HG02981 (cell line): ENCODE measurements around the gene MAP3K19.
"Not testable (repeated sequence)": the region's sequence is repeated elsewhere in the genome, so short reads cannot be mapped to it uniquely, and the experiment has no call there.

Experiments used
- ATAC-seq: cut with Tn5 transposase; IDR thresholded peaks from one replicate; pipeline ENCODE4 v1.9.1; 2021; ENCODE audit warnings: mild to moderate bottlenecking, moderate library complexity; ENCODE audit not compliant: unreplicated experiment

The MAP3K19 gene

GRCh38 chr2:135047300-135047699 is at the start of gene MAP3K19:
MAP3K19 (minus strand) TSS chr2:135047447; CDS start chr2:135024647, 22,800 bp downstream.
- ATAC-seq: no peak

GRCh38 chr2:135096665-135097446 is 49.6 kb upstream of the MAP3K19 start:
- ATAC-seq: no peak

GRCh38 chr2:135095591-135095990 is 48.3 kb upstream of the MAP3K19 start:
- no peak for ATAC-seq

GRCh38 chr2:135094508-135094907 is 47.3 kb upstream of the MAP3K19 start:
- ATAC-seq: no peak

- no peak for ATAC-seq
These were observed 46.6 kb upstream of the MAP3K19 start for GRCh38 chr2:135093670-135094330.

- ATAC-seq: no peak
These were observed 45.9 kb upstream of the MAP3K19 start for GRCh38 chr2:135093193-135093592.

GRCh38 chr2:135091681-135092080 is 44.4 kb upstream of the MAP3K19 start:
- ATAC-seq: no peak

- ATAC-seq: not testable (repeated sequence)
These were observed 42.4 kb upstream of the MAP3K19 start for GRCh38 chr2:135089597-135089996.

GRCh38 chr2:135086222-135086621 is 39.0 kb upstream of the MAP3K19 start:
- ATAC-seq: no peak

GRCh38 chr2:135078417-135078816 is 31.2 kb upstream of the MAP3K19 start:
- no peak for ATAC-seq

GRCh38 chr2:135076556-135076955 is 29.3 kb upstream of the MAP3K19 start:
- no peak for ATAC-seq

GRCh38 chr2:135074216-135074615 is 27.0 kb upstream of the MAP3K19 start:
- no peak for ATAC-seq

GRCh38 chr2:135072125-135072997 is 25.1 kb upstream of the MAP3K19 start:
- ATAC-seq: no peak

- no peak for ATAC-seq
These were observed 19.5 kb upstream of the MAP3K19 start for GRCh38 chr2:135066710-135067109.

- no peak for ATAC-seq
These were observed 16.9 kb upstream of the MAP3K19 start for GRCh38 chr2:135064149-135064548.

GRCh38 chr2:135063210-135063609 is 16.0 kb upstream of the MAP3K19 start:
- no peak for ATAC-seq

GRCh38 chr2:135059577-135059976 is 12.3 kb upstream of the MAP3K19 start:
- ATAC-seq: no peak

GRCh38 chr2:135056790-135057189 is 9.5 kb upstream of the MAP3K19 start:
- ATAC-seq: no peak

- ATAC-seq: no peak
These were observed 8.0 kb upstream of the MAP3K19 start for GRCh38 chr2:135055182-135055786.

GRCh38 chr2:135052997-135053474 is 5.8 kb upstream of the MAP3K19 start:
- ATAC-seq: peak; percentile 34
